DMS114 treated with DMSO at 0.1 percent for 48 hours (cell line): ENCODE results near the gene FA2H.
"Not testable (repeated sequence)": the region's sequence is repeated elsewhere in the genome, so short reads cannot be mapped to it uniquely, and the experiment has no call there.

ENCODE experiments used
- DNase-seq: peaks from one replicate; lab custom pipeline; 2025; ENCODE audit not compliant: unreplicated experiment; lab: John Stamatoyannopoulos, UW

FA2H gene

DNA sequence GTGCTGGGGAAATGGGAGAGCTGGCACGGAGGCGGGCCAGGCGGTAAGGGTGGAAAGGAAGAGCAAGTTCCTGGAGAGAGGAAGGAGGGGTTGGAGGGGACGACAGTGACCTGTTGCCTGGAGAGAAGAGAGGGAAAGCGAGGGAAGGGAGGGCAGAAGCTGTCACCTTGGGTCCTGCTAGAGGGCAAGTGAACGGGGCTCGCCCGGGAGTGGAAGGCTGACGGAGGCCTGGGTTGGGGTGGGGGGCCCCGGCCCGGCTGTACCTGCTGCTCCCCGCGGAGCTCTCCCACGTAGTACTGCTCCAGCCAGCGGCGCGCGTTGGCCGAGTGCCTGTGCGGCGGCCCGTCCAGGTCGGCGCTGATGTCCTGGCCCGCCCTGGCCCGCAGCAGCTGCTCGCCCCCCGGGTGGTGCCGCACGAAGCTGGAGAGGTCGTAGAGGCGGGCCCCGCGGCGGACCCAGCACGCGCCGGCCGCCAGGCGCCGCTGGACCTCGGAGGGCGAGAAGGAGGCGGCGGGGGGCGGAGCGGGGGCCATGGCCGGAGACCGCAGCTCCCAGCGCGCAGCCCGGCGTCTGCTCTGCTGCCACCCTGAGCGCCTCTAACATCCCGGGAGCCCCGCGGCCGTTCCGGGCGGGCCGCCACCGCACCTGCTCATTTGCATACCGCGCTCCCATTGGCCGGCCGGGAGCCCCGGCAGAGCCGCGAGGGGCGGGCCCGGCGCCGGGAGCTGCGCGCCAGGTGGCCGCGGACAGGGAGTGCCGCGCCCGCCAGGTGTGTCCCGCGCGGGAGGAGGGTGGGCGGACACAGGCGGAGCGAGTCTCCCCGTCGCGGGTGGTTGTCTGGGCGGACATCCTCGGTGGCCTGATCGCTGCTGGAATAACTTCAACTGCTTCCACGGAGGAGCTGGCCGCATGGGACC is at the start of gene FA2H:
FA2H (minus strand) TSS at position 598 of the 917 bp plus-strand sequence; CDS start at position 533, 65 bp downstream.
- peak; percentile 40 for DNase-seq

DNA sequence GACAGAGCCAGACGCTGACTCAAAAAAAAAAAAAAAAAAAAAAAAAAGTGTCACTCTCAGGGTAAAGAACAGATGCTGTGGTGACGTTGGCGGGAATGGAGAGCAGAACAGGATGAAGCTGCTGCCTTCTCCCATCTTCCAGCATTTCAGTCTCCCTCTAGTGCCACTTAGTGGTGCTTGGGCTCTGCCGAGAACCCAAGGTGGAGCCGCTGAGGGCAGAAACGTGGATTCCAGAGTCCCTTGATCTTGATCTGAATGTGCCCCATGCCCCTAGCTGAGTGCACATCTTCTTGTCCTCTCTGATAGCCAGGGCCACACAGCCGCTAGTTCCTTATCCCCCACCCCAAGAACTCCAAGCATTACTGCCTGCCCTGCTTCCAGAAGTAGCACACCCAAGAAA is 43.2 kb upstream of the FA2H start:
- DNase-seq = no peak

DNA sequence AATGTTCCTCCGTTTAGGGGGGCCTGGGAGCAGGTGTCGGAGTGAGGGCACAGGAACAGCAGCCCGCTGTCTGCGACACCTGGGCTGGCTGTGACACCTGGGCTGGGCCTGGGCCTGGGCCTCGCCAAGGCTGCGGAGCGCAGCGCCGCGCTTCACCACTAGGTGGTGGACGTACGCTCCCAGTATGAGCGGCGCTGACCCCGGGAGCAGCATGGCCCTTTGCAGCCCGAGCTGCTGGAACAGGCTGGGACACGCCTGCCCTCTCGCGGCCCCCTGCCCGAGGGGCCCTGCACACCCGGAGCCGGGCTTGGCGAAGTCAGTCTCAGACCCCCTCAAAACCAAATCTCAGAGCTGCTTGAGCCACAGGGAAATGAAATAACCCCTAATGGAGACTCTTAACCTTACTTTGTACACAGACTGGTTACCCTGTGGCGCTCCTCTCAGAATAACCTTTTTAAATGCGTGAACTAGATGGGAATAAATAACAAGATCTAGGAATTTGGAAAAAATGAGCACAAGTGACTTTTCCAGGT is 38.6 kb upstream of the FA2H start:
- DNase-seq = no peak

DNA sequence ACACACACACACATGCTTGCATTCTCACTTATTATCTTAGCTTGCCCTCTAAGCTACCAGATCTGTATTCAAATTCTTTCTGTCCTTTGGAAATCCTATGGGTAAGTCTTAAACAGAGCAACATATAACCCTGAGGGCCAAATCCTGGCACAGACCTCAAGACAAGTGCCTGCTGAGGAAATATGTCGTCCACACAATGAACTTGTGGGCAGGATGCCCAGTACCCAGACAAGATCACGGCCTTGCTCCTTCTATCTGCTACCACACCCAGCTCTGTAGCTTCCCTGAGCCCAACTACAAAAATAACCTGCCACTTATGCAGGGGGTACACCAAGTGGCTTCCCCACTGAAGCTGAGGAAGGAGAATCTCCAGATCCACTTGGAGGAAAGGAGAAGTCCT is 37.3 kb upstream of the FA2H start:
- DNase-seq = no peak

DNA sequence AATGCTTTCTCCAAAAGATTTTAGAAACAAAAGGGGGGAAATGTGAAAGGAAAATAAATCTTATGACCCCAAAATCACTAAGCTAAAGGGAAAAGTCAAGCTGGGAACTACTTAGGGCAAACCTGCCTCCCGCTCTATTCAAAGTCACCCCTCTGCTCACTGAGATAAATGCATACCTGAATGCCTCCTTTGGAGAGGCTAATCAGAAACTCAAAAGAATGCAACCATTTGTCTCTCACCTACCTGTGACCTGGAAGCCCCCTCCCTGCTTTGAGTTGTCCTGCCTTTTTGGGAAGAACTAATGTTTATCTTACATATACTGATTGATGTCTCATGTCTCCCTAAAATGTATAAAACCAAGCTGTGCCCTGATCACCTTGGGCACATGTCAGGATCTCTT is 36.6 kb upstream of the FA2H start:
- not testable (repeated sequence) for DNase-seq

GRCh38 chr16:74807052-74807646 is 32.5 kb upstream of the FA2H start:
- DNase-seq = no peak

- DNase-seq = no peak
Measured at GRCh38 chr16:74800216-74800871, 25.7 kb upstream of the FA2H start.

GRCh38 chr16:74797414-74797813 is 22.8 kb upstream of the FA2H start:
- DNase-seq = no peak

- DNase-seq = no peak
Measured at GRCh38 chr16:74795104-74795503, 20.5 kb upstream of the FA2H start.

- DNase-seq = no peak
Measured at GRCh38 chr16:74794668-74795067, 20.0 kb upstream of the FA2H start.

GRCh38 chr16:74793571-74793970 is 19.0 kb upstream of the FA2H start:
- no peak for DNase-seq

DNA sequence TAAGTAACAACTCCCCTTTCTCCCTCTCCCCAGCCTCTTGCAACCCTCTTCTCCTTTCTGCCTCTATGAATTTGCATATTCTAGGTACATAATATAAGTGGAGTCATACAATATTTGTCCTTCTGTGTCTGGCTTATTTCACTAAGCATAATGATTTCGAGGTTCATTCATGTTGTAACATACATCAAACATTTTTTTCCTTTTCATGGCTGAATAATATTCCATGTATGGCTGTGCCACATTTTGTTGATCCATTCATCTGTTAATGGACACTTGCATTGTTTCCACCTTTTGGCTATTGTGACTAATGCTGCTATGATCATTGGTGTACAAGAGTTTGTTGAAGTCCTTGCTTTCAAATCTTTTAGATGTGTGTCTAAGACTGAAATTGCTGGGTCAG is 17.6 kb upstream of the FA2H start:
- no peak for DNase-seq

DNA sequence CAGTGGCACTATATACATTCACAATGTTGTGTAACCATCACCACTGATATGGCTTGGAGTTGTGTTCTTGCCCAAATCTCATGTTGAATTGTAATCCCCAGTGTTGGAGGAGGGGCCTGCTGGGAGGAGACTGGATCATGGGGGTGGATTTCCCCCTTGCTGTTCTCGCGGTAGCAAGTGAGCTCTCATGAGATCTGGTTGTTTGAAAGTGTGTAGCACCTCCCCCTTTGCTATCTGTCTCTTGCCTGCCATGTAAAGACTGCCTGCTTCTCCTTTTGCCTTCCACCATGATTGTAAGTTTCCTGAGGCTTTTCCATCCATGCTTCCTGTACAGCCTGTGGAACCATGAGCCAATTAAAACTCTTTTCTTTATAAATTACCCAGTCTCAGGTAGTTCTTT is 17.1 kb upstream of the FA2H start:
- DNase-seq = not testable (repeated sequence)

DNA sequence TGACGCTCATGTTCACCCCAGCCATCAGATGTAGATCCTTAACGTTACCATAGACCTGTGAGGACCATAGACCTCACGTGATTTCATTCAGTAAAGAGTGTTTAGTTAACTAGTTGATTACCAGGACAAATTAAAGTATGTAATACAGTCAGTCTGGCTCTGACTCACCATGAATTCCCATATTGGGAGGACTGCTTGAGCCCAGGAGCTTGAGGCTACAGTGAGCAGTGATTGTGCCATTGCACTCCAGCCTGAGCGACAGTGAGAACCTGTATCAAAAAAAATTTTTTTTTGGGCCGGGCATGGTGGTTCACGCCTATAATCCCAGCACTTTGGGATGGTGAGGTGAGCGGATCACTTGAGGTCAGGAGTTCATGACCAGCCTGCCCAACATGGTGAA is 13.5 kb upstream of the FA2H start:
- DNase-seq = no peak

DNA sequence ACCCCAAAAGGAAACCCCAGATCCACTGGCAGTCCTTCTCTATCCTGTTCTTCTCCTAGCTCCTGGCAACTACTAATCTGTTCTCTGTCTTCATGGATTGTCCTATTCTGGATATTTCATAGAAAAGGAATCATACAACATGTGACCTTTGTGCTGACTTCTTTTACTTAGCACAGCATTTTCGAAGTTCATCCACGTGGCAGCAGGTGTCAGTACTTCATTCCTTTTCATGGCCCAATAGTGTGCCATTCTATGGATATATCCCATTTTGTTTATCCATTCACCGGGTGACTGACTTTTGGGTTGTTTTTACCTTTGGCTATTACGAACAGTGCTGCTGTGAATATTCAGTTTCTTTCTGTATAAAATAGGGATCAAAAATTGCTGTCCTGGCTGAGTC is 10.4 kb upstream of the FA2H start:
- DNase-seq = no peak

DNA sequence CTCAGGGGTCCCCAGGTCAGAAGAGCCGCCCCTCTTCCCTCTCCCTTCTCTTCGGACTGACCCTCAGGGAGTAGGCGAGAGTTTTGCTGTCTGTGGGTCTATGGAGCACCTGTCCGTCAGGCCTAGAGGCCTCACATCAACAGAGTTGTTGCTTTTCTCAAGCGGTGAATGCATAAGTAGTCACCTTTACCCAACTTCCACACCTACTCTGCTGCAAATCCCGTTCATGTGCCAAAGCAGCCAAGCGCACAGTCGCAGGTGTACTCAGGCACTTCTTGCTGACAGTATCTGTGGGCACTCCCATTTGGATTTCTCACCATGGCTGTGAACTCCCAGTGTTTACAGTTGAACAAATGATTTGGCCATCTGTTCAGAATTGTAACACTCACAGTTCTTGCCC is 4.0 kb upstream of the FA2H start:
- DNase-seq = no peak

GRCh38 chr16:74776926-74777325 is 2.3 kb upstream of the FA2H start:
- DNase-seq = no peak

GRCh38 chr16:74775255-74775654 is 635 bp upstream of the FA2H start:
- DNase-seq = no peak

- DNase-seq = no peak
Measured at GRCh38 chr16:74773446-74774222, 986 bp downstream of the FA2H start.

DNA sequence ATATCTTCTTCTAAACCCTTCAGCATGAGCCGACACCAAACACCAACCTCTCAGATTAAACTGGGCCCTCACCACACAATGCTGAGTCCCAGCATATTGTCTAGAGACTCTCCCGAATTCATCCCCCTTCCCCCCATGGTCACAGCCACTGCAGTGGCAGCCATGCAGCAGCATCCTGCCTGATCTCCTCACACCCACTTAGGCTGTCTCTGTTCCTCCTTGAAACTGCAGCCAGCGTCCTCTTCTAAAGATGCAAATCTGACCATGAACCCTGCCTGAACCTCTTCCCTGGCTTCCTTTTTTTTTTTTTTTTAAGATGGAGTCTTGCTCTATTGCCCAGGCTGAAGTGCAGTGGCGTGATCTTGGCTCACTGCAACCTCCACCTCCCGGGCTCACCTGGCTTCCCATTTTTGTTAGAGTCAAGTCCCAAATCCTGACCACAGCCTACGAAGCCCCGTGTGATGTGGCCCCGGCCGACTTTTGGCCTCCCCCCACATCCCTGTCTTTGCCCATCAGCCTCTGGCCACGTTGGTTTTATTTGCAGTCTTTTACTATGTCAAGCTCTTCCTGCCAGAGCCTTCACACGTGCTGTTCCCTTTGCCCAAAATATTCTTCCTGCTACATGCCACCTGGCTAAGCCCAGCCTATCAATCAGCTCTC is 2.8 kb downstream of the FA2H start:
- no peak for DNase-seq
